H54 (cell line): Measurements from ENCODE around the gene OR10H1.
"Not testable (repeated sequence)": the region's sequence is repeated elsewhere in the genome, so short reads cannot be mapped to it uniquely, and the experiment has no call there.

Experiments used
- DNase-seq: peaks from one replicate; pipeline ENCODE4 v3.0.0; 2011; ENCODE audit warnings: low spot score, mixed read lengths; ENCODE audit not compliant: insufficient read length
- FAIRE-seq: peaks from 3 replicates; lab custom pipeline; 2011; peaks lifted over from hg19 to GRCh38; lab: Jason Lieb, UNC
- POLR2A ChIP-seq: IDR thresholded peaks from 2 replicates; pipeline ENCODE4 v1.6.1; 2011; ENCODE audit warnings: low read depth, mild to moderate bottlenecking, low read length

Gene OR10H1

GRCh38 chr19:15775249-15775648, 40.2 kb downstream of the OR10H1 start:
- no peak for FAIRE-seq
- no peak for DNase-seq
- no peak for TF ChIP-seq POLR2A

GRCh38 chr19:15774159-15774558, 41.3 kb downstream of the OR10H1 start:
- DNase-seq, FAIRE-seq: not testable (repeated sequence)

- FAIRE-seq (no peak), DNase-seq (no peak)
- TF ChIP-seq POLR2A, result no peak
Observed at GRCh38 chr19:15769586-15769985, 45.9 kb downstream of the OR10H1 start.

GRCh38 chr19:15759962-15760565, 55.4 kb downstream of the OR10H1 start:
- no peak for DNase-seq
- TF ChIP-seq POLR2A, result peak; percentile 49; the same call in 1 of the 2 replicates
- no peak for FAIRE-seq

GRCh38 chr19:15758379-15758778, 57.1 kb downstream of the OR10H1 start:
- DNase-seq, result no peak
- TF ChIP-seq POLR2A, result no peak
- no peak for FAIRE-seq
